Stimulated activated naive B cell treated with anti-CD40 and anti-IgM and Interleukin-4, amounts not matched to agents 10 μg/mL and 1 μg/mL and 100 μg/mL, for 72 hours (primary cell): ENCODE results near the gene BMERB1.
A peak's percentile ranks its signal among the peaks of the same experiment; 100 is the strongest.
"Not testable (repeated sequence)": the region's sequence is repeated elsewhere in the genome, so short reads cannot be mapped to it uniquely, and the experiment has no call there.

Experiments used
- ATAC-seq, 2 donors: fragments of 150-1000 bp; cut with Tn5 transposase; replicated peaks; 2 replicates each; pipeline ENCODE4 v1.10.0; 2021; ENCODE audit warnings: moderate library complexity in 1 of 2
- DNase-seq: peaks from one replicate; pipeline ENCODE4 v3.0.0; 2021
- H3K27ac Mint-ChIP-seq: one replicate; pipeline ENCODE4 v1.8.0; 2022; ENCODE audit warnings: mild to moderate bottlenecking, mixed read lengths
- H3K27me3 Mint-ChIP-seq, 2 donors: one replicate each; pipeline ENCODE4 v1.8.0; 2022; ENCODE audit warnings: mixed read lengths in 2 of 2
- H3K36me3 Mint-ChIP-seq, 2 donors: one replicate each; pipeline ENCODE4 v1.8.0; 2022; ENCODE audit warnings: mixed read lengths in 2 of 2, mild to moderate bottlenecking in 1 of 2
- H3K4me1 Mint-ChIP-seq, 2 donors: one replicate each; pipeline ENCODE4 v1.8.0; 2022; ENCODE audit warnings: mixed read lengths in 2 of 2, mild to moderate bottlenecking in 1 of 2
- H3K4me3 Mint-ChIP-seq, 2 donors: one replicate each; pipeline ENCODE4 v1.8.0; 2022; ENCODE audit warnings: mild to moderate bottlenecking in 2 of 2, mixed read lengths in 2 of 2, moderate library complexity in 1 of 2
- H3K9me3 Mint-ChIP-seq, 2 donors: one replicate each; pipeline ENCODE4 v1.8.0; 2022; ENCODE audit warnings: mixed read lengths in 2 of 2, mild to moderate bottlenecking in 1 of 2

BMERB1 gene

GRCh38 chr16:15570666-15571065 lies 136.3 kb downstream of the BMERB1 start:
- Mint-ChIP-seq H3K4me1 (peaks cover 2 to 20% of the 10 kb centered on the region in 2 donors), H3K9me3 (peaks cover 14 to 17% of the 10 kb centered on the region in 2 donors), H3K36me3 (peaks cover 21 to 35% of the 10 kb centered on the region in 2 donors)
- not testable (repeated sequence) for H3K27ac Mint-ChIP-seq, ATAC-seq, H3K4me3 Mint-ChIP-seq, H3K27me3 Mint-ChIP-seq, DNase-seq

- Mint-ChIP-seq H3K4me1 (peaks cover 2 to 20% of the 10 kb centered on the region in 2 donors), H3K27ac (no peak overlapping the region), H3K4me3 (no peak overlapping the region), H3K9me3 (peaks cover 14 to 17% of the 10 kb centered on the region in 2 donors), H3K27me3 (peaks cover 0 to 5% of the 10 kb centered on the region in 2 donors), H3K36me3 (peaks cover 21 to 35% of the 10 kb centered on the region in 2 donors)
- ATAC-seq (no peak), DNase-seq (no peak)
Observed at GRCh38 chr16:15571557-15571956, 137.2 kb downstream of the BMERB1 start.

- peaks cover 0 to 5% of the 10 kb centered on the region in 2 donors for H3K27me3 Mint-ChIP-seq
- peaks cover 15 to 21% of the 10 kb centered on the region in 2 donors for H3K9me3 Mint-ChIP-seq
- H3K27ac Mint-ChIP-seq: no peak overlapping the region
- H3K4me3 Mint-ChIP-seq: no peak overlapping the region
- DNase-seq: no peak
- peak in 1 of 2 donors; percentile 38 for ATAC-seq
- H3K36me3 Mint-ChIP-seq: peaks cover 21 to 39% of the 10 kb centered on the region in 2 donors
- H3K4me1 Mint-ChIP-seq: peaks cover 2 to 20% of the 10 kb centered on the region in 2 donors
Observed at GRCh38 chr16:15572329-15573001, 138.1 kb downstream of the BMERB1 start.

- Mint-ChIP-seq H3K27ac (no peak overlapping the region), H3K4me1 (peaks cover 2 to 20% of the 10 kb centered on the region in 2 donors), H3K27me3 (peaks cover 0 to 5% of the 10 kb centered on the region in 2 donors), H3K36me3 (peaks cover 24 to 46% of the 10 kb centered on the region in 2 donors), H3K9me3 (peaks cover 16 to 23% of the 10 kb centered on the region in 2 donors), H3K4me3 (no peak overlapping the region)
- DNase-seq: no peak
- no peak for ATAC-seq
Observed at GRCh38 chr16:15573274-15573895, 139.0 kb downstream of the BMERB1 start.

GRCh38 chr16:15573896-15574613 lies 139.7 kb downstream of the BMERB1 start:
- H3K27ac Mint-ChIP-seq, DNase-seq, H3K4me3 Mint-ChIP-seq, ATAC-seq, H3K27me3 Mint-ChIP-seq: not testable (repeated sequence)
- Mint-ChIP-seq H3K4me1 (peaks cover 5 to 20% of the 10 kb centered on the region in 2 donors), H3K9me3 (peaks cover 16 to 23% of the 10 kb centered on the region in 2 donors), H3K36me3 (peaks cover 24 to 46% of the 10 kb centered on the region in 2 donors)

GRCh38 chr16:15574614-15574948 lies 140.2 kb downstream of the BMERB1 start:
- Mint-ChIP-seq H3K27ac (no peak overlapping the region), H3K36me3 (peaks cover 21 to 40% of the 10 kb centered on the region in 2 donors), H3K4me1 (peaks cover 5 to 20% of the 10 kb centered on the region in 2 donors), H3K9me3 (peaks cover 16 to 23% of the 10 kb centered on the region in 2 donors), H3K27me3 (peaks cover 0 to 5% of the 10 kb centered on the region in 2 donors), H3K4me3 (no peak overlapping the region)
- ATAC-seq: no peak
- no peak for DNase-seq

- H3K27ac Mint-ChIP-seq: no peak overlapping the region
- H3K4me3 Mint-ChIP-seq: no peak overlapping the region
- H3K9me3 Mint-ChIP-seq: peaks cover 14 to 23% of the 10 kb centered on the region in 2 donors
- ATAC-seq (no peak), DNase-seq (no peak)
- no peaks in the 10 kb centered on the region for H3K27me3 Mint-ChIP-seq
- H3K4me1 Mint-ChIP-seq: peaks cover 5 to 20% of the 10 kb centered on the region in 2 donors
- peaks cover 21 to 40% of the 10 kb centered on the region in 2 donors for H3K36me3 Mint-ChIP-seq
Observed at GRCh38 chr16:15575293-15576049, 141.1 kb downstream of the BMERB1 start.

GRCh38 chr16:15576960-15577958 lies 142.9 kb downstream of the BMERB1 start:
- Mint-ChIP-seq H3K4me1 (peaks cover 7 to 18% of the 10 kb centered on the region in 2 donors), H3K27me3 (no peaks in the 10 kb centered on the region), H3K9me3 (peaks cover 10 to 23% of the 10 kb centered on the region in 2 donors), H3K4me3 (no peak overlapping the region), H3K36me3 (peaks cover 17 to 38% of the 10 kb centered on the region in 2 donors), H3K27ac (no peak overlapping the region)
- ATAC-seq (no peak), DNase-seq (no peak)

- Mint-ChIP-seq H3K4me1 (peaks cover 5 to 7% of the 10 kb centered on the region in 2 donors), H3K9me3 (peaks cover 3 to 13% of the 10 kb centered on the region in 2 donors), H3K27me3 (no peaks in the 10 kb centered on the region), H3K4me3 (no peak overlapping the region), H3K27ac (no peak overlapping the region), H3K36me3 (peaks cover 9 to 30% of the 10 kb centered on the region in 2 donors)
- DNase-seq (no peak), ATAC-seq (no peak)
Observed at GRCh38 chr16:15578824-15579223, 144.4 kb downstream of the BMERB1 start.

GRCh38 chr16:15581127-15581815 lies 146.9 kb downstream of the BMERB1 start:
- Mint-ChIP-seq H3K27ac (no peak overlapping the region), H3K4me1 (peaks cover 5 to 6% of the 10 kb centered on the region in 2 donors), H3K9me3 (peaks cover 10 to 14% of the 10 kb centered on the region in 2 donors), H3K4me3 (no peak overlapping the region), H3K27me3 (no peaks in the 10 kb centered on the region), H3K36me3 (peaks cover 20 to 41% of the 10 kb centered on the region in 2 donors)
- DNase-seq (no peak), ATAC-seq (no peak)

GRCh38 chr16:15583526-15583925 lies 149.1 kb downstream of the BMERB1 start:
- Mint-ChIP-seq H3K4me1 (peaks cover 6 to 10% of the 10 kb centered on the region in 2 donors), H3K4me3 (no peak overlapping the region), H3K9me3 (peaks cover 12 to 13% of the 10 kb centered on the region in 2 donors), H3K27ac (no peak overlapping the region), H3K36me3 (peaks cover 38 to 52% of the 10 kb centered on the region in 2 donors), H3K27me3 (no peaks in the 10 kb centered on the region)
- ATAC-seq (no peak), DNase-seq (no peak)

- ATAC-seq (no peak), DNase-seq (no peak)
- H3K27ac Mint-ChIP-seq: no peak overlapping the region
- H3K9me3 Mint-ChIP-seq: peaks cover 12 to 13% of the 10 kb centered on the region in 2 donors
- no peaks in the 10 kb centered on the region for H3K27me3 Mint-ChIP-seq
- H3K4me3 Mint-ChIP-seq: no peak overlapping the region
- peaks cover 46 to 62% of the 10 kb centered on the region in 2 donors for H3K36me3 Mint-ChIP-seq
- H3K4me1 Mint-ChIP-seq: peaks cover 9 to 30% of the 10 kb centered on the region in 2 donors
Observed at GRCh38 chr16:15585956-15586355, 151.6 kb downstream of the BMERB1 start.
